ENCODE data around the gene CD163. TPM values are rescaled to one million over a fixed set of nuclear protein-coding genes. Genes with fewer than 3 reads are reported as not detected.
A peak's percentile ranks its signal among the peaks of the same experiment; 100 is the strongest.

Gene CD163
- total and polyA plus RNA-seq, 2 donors = 14.9 to 132 TPM

DNA sequence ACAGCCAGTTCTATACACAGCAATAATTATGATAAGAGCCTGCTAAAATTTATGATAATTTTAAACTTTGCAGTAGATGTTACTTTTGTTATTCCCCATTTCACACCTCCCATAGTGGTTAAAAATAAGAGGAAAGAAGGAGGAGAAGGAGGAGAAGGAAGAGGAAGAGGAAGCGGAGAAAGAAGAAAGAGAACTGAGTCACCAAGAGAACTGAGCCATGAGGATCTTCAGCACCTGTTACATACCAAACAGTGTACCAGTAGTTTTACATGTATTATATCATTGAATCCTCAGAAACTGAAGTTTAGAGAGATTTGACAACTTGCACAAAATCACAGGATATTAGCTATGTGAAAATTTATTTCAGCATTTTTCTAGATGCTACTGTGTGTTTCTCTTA lies 3.9 kb downstream of the CD163 start:
- Histone ChIP-seq H3K4me1 (ENCODE audit: control insufficient read depth in 2 of 2, insufficient read depth in 2 of 2, low read length in 2 of 2) (no peaks in the 10 kb centered on the region), H3K27ac (ENCODE audit: low read depth in 1 of 2, low read length in 1 of 2) (no peak overlapping the region), H3K4me3 (ENCODE audit: low read length in 2 of 2) (no peak overlapping the region), H3K9me3 (ENCODE audit: control insufficient read depth in 2 of 2, insufficient read depth in 1 of 2, low read length in 1 of 2) (no peaks in the 10 kb centered on the region), H3K27me3 (ENCODE audit: control insufficient read depth in 2 of 2, insufficient read depth in 1 of 2, low read length in 1 of 2) (no peaks in the 10 kb centered on the region), H3K36me3 (ENCODE audit: control insufficient read depth in 2 of 2, insufficient read depth in 2 of 2, low read length in 1 of 2) (no peaks in the 10 kb centered on the region)
- WGBS = 84% methylated on average over 1 of the region's 1 CpG
- DNase-seq (ENCODE audit: low read depth in 6 of 9, low spot score in 9 of 9) = no peak

DNA sequence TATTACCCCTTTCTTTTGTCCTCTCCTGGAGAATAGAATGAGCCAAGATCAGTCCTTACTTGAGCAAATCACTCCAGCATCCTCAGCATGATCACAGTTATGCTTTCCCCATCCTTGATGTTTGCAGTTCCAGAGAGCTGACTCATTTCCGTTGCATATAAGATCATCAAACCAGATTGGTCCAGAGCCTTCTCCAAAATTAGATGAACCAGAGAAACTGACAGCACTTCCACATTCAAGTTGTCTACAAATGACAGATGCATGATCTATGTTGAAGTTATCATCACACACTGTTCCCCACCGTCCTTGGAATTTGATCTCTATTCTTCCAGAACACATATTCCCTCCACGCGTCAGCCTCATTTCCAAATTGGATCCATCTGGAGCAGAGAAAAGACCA lies 4.8 kb downstream of the CD163 start:
- Histone ChIP-seq H3K4me3 (ENCODE audit: low read length in 2 of 2) (no peak overlapping the region), H3K27ac (ENCODE audit: low read depth in 1 of 2, low read length in 1 of 2) (no peak overlapping the region)
- WGBS = 75% methylated on average over 4 of the region's 4 CpGs

DNA sequence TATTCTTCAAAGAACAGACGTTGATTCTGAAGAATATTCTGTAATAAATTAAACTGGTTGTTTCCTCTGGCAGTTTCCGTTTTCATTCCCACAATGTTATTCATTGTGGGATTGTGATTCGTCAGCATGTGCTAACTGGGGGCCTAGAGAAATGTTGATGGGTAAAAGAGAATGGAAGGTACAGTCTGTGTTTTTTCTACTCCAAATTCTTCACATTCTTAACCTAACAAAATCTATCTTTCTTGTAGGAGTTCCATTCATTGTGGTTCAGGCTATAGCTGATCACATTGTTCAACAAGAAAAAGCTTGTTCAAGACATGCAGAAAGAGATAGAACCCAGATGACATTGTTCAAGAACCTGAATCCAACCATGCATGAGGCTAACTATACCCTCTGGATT lies 5.9 kb downstream of the CD163 start:
- DNase-seq (ENCODE audit: low read depth in 6 of 9, low spot score in 9 of 9) = no peak
- H3K27ac ChIP-seq (ENCODE audit: low read depth in 1 of 2, low read length in 1 of 2) = no peak overlapping the region
- WGBS = 46% methylated on average over 3 of the region's 3 CpGs
- H3K4me3 ChIP-seq (ENCODE audit: low read length in 2 of 2) = no peak overlapping the region
- no peaks in the 10 kb centered on the region for H3K4me1 ChIP-seq (ENCODE audit: control insufficient read depth in 2 of 2, insufficient read depth in 2 of 2, low read length in 2 of 2)
- H3K27me3 ChIP-seq (ENCODE audit: control insufficient read depth in 2 of 2, insufficient read depth in 1 of 2, low read length in 1 of 2) = no peaks in the 10 kb centered on the region
- H3K36me3 ChIP-seq (ENCODE audit: control insufficient read depth in 2 of 2, insufficient read depth in 2 of 2, low read length in 1 of 2) = no peaks in the 10 kb centered on the region
- no peaks in the 10 kb centered on the region for H3K9me3 ChIP-seq (ENCODE audit: control insufficient read depth in 2 of 2, insufficient read depth in 1 of 2, low read length in 1 of 2)

More for the DNA sequence above, 4.8 kb downstream of the CD163 start:
- Histone ChIP-seq H3K4me1 (ENCODE audit: control insufficient read depth in 2 of 2, insufficient read depth in 2 of 2, low read length in 2 of 2) (no peaks in the 10 kb centered on the region), H3K9me3 (ENCODE audit: control insufficient read depth in 2 of 2, insufficient read depth in 1 of 2, low read length in 1 of 2) (no peaks in the 10 kb centered on the region), H3K36me3 (ENCODE audit: control insufficient read depth in 2 of 2, insufficient read depth in 2 of 2, low read length in 1 of 2) (no peaks in the 10 kb centered on the region), H3K27me3 (ENCODE audit: control insufficient read depth in 2 of 2, insufficient read depth in 1 of 2, low read length in 1 of 2) (no peaks in the 10 kb centered on the region)
- peak in 1 of 9 donors; percentile 2 for DNase-seq (ENCODE audit: low read depth in 6 of 9, low spot score in 9 of 9)

GRCh38 chr12:7496451-7496850 lies 7.1 kb downstream of the CD163 start:
- H3K27ac ChIP-seq (ENCODE audit: low read depth in 1 of 2, low read length in 1 of 2) = no peak overlapping the region
- H3K4me1 ChIP-seq (ENCODE audit: control insufficient read depth in 2 of 2, insufficient read depth in 2 of 2, low read length in 2 of 2) = no peaks in the 10 kb centered on the region
- H3K27me3 ChIP-seq (ENCODE audit: control insufficient read depth in 2 of 2, insufficient read depth in 1 of 2, low read length in 1 of 2) = no peaks in the 10 kb centered on the region
- H3K4me3 ChIP-seq (ENCODE audit: low read length in 2 of 2) = no peak overlapping the region
- WGBS = 94% methylated on average over 4 of the region's 4 CpGs
- no peak for DNase-seq (ENCODE audit: low read depth in 6 of 9, low spot score in 9 of 9)
- no peaks in the 10 kb centered on the region for H3K36me3 ChIP-seq (ENCODE audit: control insufficient read depth in 2 of 2, insufficient read depth in 2 of 2, low read length in 1 of 2)
- no peaks in the 10 kb centered on the region for H3K9me3 ChIP-seq (ENCODE audit: control insufficient read depth in 2 of 2, insufficient read depth in 1 of 2, low read length in 1 of 2)

DNA sequence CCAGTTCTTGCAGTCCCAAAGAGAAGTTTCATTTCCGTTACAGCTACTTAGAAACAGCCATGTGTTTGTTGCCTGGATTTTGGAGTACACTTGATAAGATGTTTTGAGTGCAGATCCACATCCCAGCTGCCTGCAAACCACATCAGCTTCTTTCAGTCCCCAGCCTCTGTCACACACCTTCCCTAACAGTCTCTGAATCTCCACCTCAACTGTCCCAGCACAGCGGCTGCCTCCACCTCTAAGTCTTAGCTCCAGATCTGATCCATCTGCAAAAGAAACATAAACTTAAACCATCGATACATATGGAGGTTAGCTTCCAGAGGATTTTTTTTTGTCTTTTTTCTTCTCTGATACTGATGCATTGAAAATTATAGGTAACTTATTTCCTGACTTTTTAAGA lies 8.4 kb downstream of the CD163 start:
- DNase-seq (ENCODE audit: low read depth in 6 of 9, low spot score in 9 of 9) = no peak
- no peaks in the 10 kb centered on the region for H3K9me3 ChIP-seq (ENCODE audit: control insufficient read depth in 2 of 2, insufficient read depth in 1 of 2, low read length in 1 of 2)
- H3K27me3 ChIP-seq (ENCODE audit: control insufficient read depth in 2 of 2, insufficient read depth in 1 of 2, low read length in 1 of 2) = no peaks in the 10 kb centered on the region
- H3K36me3 ChIP-seq (ENCODE audit: control insufficient read depth in 2 of 2, insufficient read depth in 2 of 2, low read length in 1 of 2) = no peaks in the 10 kb centered on the region
- no peak overlapping the region for H3K4me3 ChIP-seq (ENCODE audit: low read length in 2 of 2)
- H3K4me1 ChIP-seq (ENCODE audit: control insufficient read depth in 2 of 2, insufficient read depth in 2 of 2, low read length in 2 of 2) = no peaks in the 10 kb centered on the region
- 99% methylated on average over 3 of the region's 3 CpGs for WGBS
- no peak overlapping the region for H3K27ac ChIP-seq (ENCODE audit: low read depth in 1 of 2, low read length in 1 of 2)

DNA sequence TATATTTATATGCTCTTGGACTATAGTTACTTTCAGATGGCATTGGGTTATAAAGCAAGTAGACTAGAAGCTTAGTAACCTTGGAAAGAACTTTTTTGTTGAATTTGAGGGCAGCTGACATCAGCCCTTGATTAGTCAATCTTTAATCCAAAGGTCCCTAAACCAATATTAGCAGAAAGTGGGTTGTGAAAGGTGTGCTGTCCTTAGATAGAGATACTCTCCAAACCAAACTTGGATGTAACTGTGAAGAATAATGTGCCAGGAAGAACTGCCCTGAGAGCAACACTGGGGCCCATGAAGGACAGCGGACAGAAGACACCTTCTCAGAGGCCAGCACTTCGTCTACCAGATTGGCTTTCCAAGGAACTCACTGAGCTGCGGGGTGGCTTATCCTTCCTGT lies 10.6 kb downstream of the CD163 start:
- no peak overlapping the region for H3K4me3 ChIP-seq (ENCODE audit: low read length in 2 of 2)
- WGBS = 99% methylated on average over 3 of the region's 3 CpGs
- H3K4me1 ChIP-seq (ENCODE audit: control insufficient read depth in 2 of 2, insufficient read depth in 2 of 2, low read length in 2 of 2) = no peaks in the 10 kb centered on the region
- no peaks in the 10 kb centered on the region for H3K9me3 ChIP-seq (ENCODE audit: control insufficient read depth in 2 of 2, insufficient read depth in 1 of 2, low read length in 1 of 2)
- no peak overlapping the region for H3K27ac ChIP-seq (ENCODE audit: low read depth in 1 of 2, low read length in 1 of 2)
- H3K36me3 ChIP-seq (ENCODE audit: control insufficient read depth in 2 of 2, insufficient read depth in 2 of 2, low read length in 1 of 2) = no peaks in the 10 kb centered on the region
- no peaks in the 10 kb centered on the region for H3K27me3 ChIP-seq (ENCODE audit: control insufficient read depth in 2 of 2, insufficient read depth in 1 of 2, low read length in 1 of 2)
- no peak for DNase-seq (ENCODE audit: low read depth in 6 of 9, low spot score in 9 of 9)

DNA sequence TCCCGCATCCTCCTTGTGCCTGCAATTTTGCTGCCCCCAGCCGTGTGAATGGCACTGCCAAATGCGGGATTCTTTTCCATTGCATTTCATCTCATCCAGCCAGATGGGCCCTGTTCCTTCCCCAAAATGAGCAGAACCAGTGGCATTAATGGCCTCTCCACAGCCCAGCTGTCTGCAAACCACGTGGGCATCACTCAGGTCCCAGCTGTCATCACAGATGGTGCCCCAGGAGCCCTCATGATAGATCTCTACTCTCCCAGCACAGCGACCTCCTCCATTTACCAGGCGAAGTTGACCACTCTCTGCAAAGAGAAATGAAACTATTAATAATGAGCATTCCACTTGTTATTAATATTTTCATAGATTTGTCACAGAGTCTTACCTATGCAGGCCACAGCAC lies 17.1 kb downstream of the CD163 start:
- Histone ChIP-seq H3K4me1 (ENCODE audit: control insufficient read depth in 2 of 2, insufficient read depth in 2 of 2, low read length in 2 of 2) (no peaks in the 10 kb centered on the region), H3K27ac (ENCODE audit: low read depth in 1 of 2, low read length in 1 of 2) (no peak overlapping the region), H3K36me3 (ENCODE audit: control insufficient read depth in 2 of 2, insufficient read depth in 2 of 2, low read length in 1 of 2) (no peaks in the 10 kb centered on the region), H3K4me3 (ENCODE audit: low read length in 2 of 2) (no peak overlapping the region), H3K27me3 (ENCODE audit: control insufficient read depth in 2 of 2, insufficient read depth in 1 of 2, low read length in 1 of 2) (no peaks in the 10 kb centered on the region), H3K9me3 (ENCODE audit: control insufficient read depth in 2 of 2, insufficient read depth in 1 of 2, low read length in 1 of 2) (no peaks in the 10 kb centered on the region)
- DNase-seq (ENCODE audit: low read depth in 6 of 9, low spot score in 9 of 9) = no peak
- WGBS = 94% methylated on average over 6 of the region's 6 CpGs

- H3K27ac ChIP-seq (ENCODE audit: low read depth in 1 of 2, low read length in 1 of 2) = no peak overlapping the region
- no peak for DNase-seq (ENCODE audit: low read depth in 6 of 9, low spot score in 9 of 9)
- no peaks in the 10 kb centered on the region for H3K36me3 ChIP-seq (ENCODE audit: control insufficient read depth in 2 of 2, insufficient read depth in 2 of 2, low read length in 1 of 2)
- WGBS = 58% methylated on average over 4 of the region's 4 CpGs
- no peaks in the 10 kb centered on the region for H3K27me3 ChIP-seq (ENCODE audit: control insufficient read depth in 2 of 2, insufficient read depth in 1 of 2, low read length in 1 of 2)
- H3K4me1 ChIP-seq (ENCODE audit: control insufficient read depth in 2 of 2, insufficient read depth in 2 of 2, low read length in 2 of 2) = no peaks in the 10 kb centered on the region
- H3K9me3 ChIP-seq (ENCODE audit: control insufficient read depth in 2 of 2, insufficient read depth in 1 of 2, low read length in 1 of 2) = no peaks in the 10 kb centered on the region
- H3K4me3 ChIP-seq (ENCODE audit: low read length in 2 of 2) = no peak overlapping the region
These were observed 18.5 kb downstream of the CD163 start for GRCh38 chr12:7485095-7485494.

DNA sequence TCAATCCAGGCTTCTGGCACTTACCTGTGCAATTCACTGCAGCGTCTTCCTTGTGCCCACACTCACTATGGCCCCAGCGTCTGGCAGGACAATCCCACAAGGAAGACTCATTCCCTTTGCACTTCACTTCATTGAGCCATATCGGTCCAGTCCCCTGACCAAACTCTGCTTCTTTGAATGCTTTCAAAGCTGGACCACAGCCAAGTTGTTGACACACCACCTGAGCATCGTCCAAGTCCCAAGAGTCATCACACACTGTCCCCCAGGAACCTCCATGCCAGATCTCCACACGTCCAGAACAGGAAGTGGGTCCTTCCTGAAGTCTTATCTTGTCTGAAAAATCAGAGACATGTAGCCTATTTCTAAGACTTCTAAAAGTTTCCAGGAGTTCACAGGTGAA lies 20.2 kb downstream of the CD163 start:
- H3K4me3 ChIP-seq (ENCODE audit: low read length in 2 of 2) = no peak overlapping the region
- no peaks in the 10 kb centered on the region for H3K9me3 ChIP-seq (ENCODE audit: control insufficient read depth in 2 of 2, insufficient read depth in 1 of 2, low read length in 1 of 2)
- DNase-seq (ENCODE audit: low read depth in 6 of 9, low spot score in 9 of 9) = no peak
- H3K36me3 ChIP-seq (ENCODE audit: control insufficient read depth in 2 of 2, insufficient read depth in 2 of 2, low read length in 1 of 2) = no peaks in the 10 kb centered on the region
- H3K27ac ChIP-seq (ENCODE audit: low read depth in 1 of 2, low read length in 1 of 2) = no peak overlapping the region
- no peaks in the 10 kb centered on the region for H3K4me1 ChIP-seq (ENCODE audit: control insufficient read depth in 2 of 2, insufficient read depth in 2 of 2, low read length in 2 of 2)
- H3K27me3 ChIP-seq (ENCODE audit: control insufficient read depth in 2 of 2, insufficient read depth in 1 of 2, low read length in 1 of 2) = no peaks in the 10 kb centered on the region
- 63% methylated on average over 5 of the region's 5 CpGs for WGBS

DNA sequence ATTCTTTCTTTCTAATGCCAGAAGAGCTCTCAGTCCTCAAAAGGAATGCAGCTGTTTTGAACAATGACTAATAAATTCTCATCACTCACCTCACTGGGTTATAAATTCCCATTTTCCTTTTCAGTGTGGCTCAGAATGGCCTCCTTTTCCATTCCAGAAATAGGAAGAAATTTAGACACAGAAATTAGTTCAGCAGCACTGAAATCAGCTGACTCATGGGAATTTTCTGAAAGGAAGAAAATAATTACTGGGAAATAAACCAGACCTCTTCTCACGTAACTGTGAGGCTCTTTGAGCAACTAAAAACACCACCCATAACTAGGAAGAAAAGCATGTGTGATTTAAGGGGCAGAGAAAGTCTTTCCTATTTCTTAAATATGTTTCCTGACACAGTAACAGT lies 23.8 kb downstream of the CD163 start:
- no peak overlapping the region for H3K27ac ChIP-seq (ENCODE audit: low read depth in 1 of 2, low read length in 1 of 2)
- H3K4me1 ChIP-seq (ENCODE audit: control insufficient read depth in 2 of 2, insufficient read depth in 2 of 2, low read length in 2 of 2) = no peaks in the 10 kb centered on the region
- 94% methylated on average over 1 of the region's 1 CpG for WGBS
- H3K4me3 ChIP-seq (ENCODE audit: low read length in 2 of 2) = no peak overlapping the region
- H3K9me3 ChIP-seq (ENCODE audit: control insufficient read depth in 2 of 2, insufficient read depth in 1 of 2, low read length in 1 of 2) = no peaks in the 10 kb centered on the region
- H3K27me3 ChIP-seq (ENCODE audit: control insufficient read depth in 2 of 2, insufficient read depth in 1 of 2, low read length in 1 of 2) = no peaks in the 10 kb centered on the region
- no peaks in the 10 kb centered on the region for H3K36me3 ChIP-seq (ENCODE audit: control insufficient read depth in 2 of 2, insufficient read depth in 2 of 2, low read length in 1 of 2)
- no peak for DNase-seq (ENCODE audit: low read depth in 6 of 9, low spot score in 9 of 9)

Data from thymus (tissue), 11 donors.